T-helper 2 cell treated with Interferon-gamma antibody and Interleukin-4, amounts not matched to agents 5 μg/mL and 100 μg/mL, for 36 hours (primary cell): Measurements from ENCODE around the gene FKRP.
"Not testable (repeated sequence)": the region's sequence is repeated elsewhere in the genome, so short reads cannot be mapped to it uniquely, and the experiment has no call there.

ENCODE experiments used
- DNase-seq: peaks from one replicate; pipeline ENCODE4 v3.0.0; 2021; ENCODE audit warnings: low spot score
- H3K27ac Mint-ChIP-seq: one replicate; pipeline ENCODE4 v1.8.0; 2021; ENCODE audit warnings: mild to moderate bottlenecking, mixed read lengths
- H3K27me3 Mint-ChIP-seq: one replicate; pipeline ENCODE4 v1.8.0; 2021; ENCODE audit warnings: low read depth, mixed read lengths
- H3K36me3 Mint-ChIP-seq: one replicate; pipeline ENCODE4 v1.8.0; 2021; ENCODE audit warnings: low read depth, mixed read lengths
- H3K4me1 Mint-ChIP-seq: one replicate; pipeline ENCODE4 v1.8.0; 2021; ENCODE audit warnings: low read depth, mixed read lengths
- H3K4me3 Mint-ChIP-seq: one replicate; pipeline ENCODE4 v1.8.0; 2022; ENCODE audit warnings: mild to moderate bottlenecking, moderate library complexity, mixed read lengths
- H3K9me3 Mint-ChIP-seq: one replicate; pipeline ENCODE4 v1.8.0; 2021; ENCODE audit warnings: mixed read lengths

FKRP gene

GRCh38 chr19:46766569-46767317 is 20.9 kb downstream of the FKRP start:
- no peak overlapping the region for H3K4me3 Mint-ChIP-seq
- peak; percentile 52 for DNase-seq
- no peaks in the 10 kb centered on the region for H3K9me3 Mint-ChIP-seq
- H3K36me3 Mint-ChIP-seq = no peaks in the 10 kb centered on the region
- peaks cover 3% of the 10 kb centered on the region for H3K4me1 Mint-ChIP-seq
- H3K27ac Mint-ChIP-seq = peak overlapping the region; percentile 5
- H3K27me3 Mint-ChIP-seq = no peaks in the 10 kb centered on the region

GRCh38 chr19:46768746-46769145 is 22.9 kb downstream of the FKRP start:
- not testable (repeated sequence) for H3K4me3 Mint-ChIP-seq, H3K36me3 Mint-ChIP-seq, H3K4me1 Mint-ChIP-seq, H3K9me3 Mint-ChIP-seq, DNase-seq, H3K27ac Mint-ChIP-seq, H3K27me3 Mint-ChIP-seq

- no peak overlapping the region for H3K27ac Mint-ChIP-seq
- H3K27me3 Mint-ChIP-seq = no peaks in the 10 kb centered on the region
- H3K4me3 Mint-ChIP-seq = no peak overlapping the region
- H3K9me3 Mint-ChIP-seq = no peaks in the 10 kb centered on the region
- peaks cover 24% of the 10 kb centered on the region for H3K36me3 Mint-ChIP-seq
- DNase-seq = no peak
- H3K4me1 Mint-ChIP-seq = peaks cover 4% of the 10 kb centered on the region
Observed at GRCh38 chr19:46772170-46773017, 26.5 kb downstream of the FKRP start.

- H3K4me1 Mint-ChIP-seq = peaks cover 6% of the 10 kb centered on the region
- H3K27ac Mint-ChIP-seq = no peak overlapping the region
- DNase-seq = no peak
- no peaks in the 10 kb centered on the region for H3K9me3 Mint-ChIP-seq
- H3K4me3 Mint-ChIP-seq = no peak overlapping the region
- H3K27me3 Mint-ChIP-seq = no peaks in the 10 kb centered on the region
- peaks cover 29% of the 10 kb centered on the region for H3K36me3 Mint-ChIP-seq
Observed at GRCh38 chr19:46773018-46773399, 27.2 kb downstream of the FKRP start.

GRCh38 chr19:46775642-46776258 is 29.9 kb downstream of the FKRP start:
- Mint-ChIP-seq H3K27ac (no peak overlapping the region), H3K4me1 (peaks cover 9% of the 10 kb centered on the region), H3K27me3 (no peaks in the 10 kb centered on the region), H3K36me3 (peaks cover 44% of the 10 kb centered on the region), H3K9me3 (no peaks in the 10 kb centered on the region), H3K4me3 (no peak overlapping the region)
- DNase-seq = no peak

- Mint-ChIP-seq H3K9me3 (no peaks in the 10 kb centered on the region), H3K36me3 (peaks cover 54% of the 10 kb centered on the region), H3K4me3 (no peak overlapping the region), H3K27me3 (no peaks in the 10 kb centered on the region), H3K4me1 (peaks cover 11% of the 10 kb centered on the region), H3K27ac (peak overlapping the region; percentile 36)
- DNase-seq = no peak
Observed at GRCh38 chr19:46776927-46777911, 31.4 kb downstream of the FKRP start.

GRCh38 chr19:46777956-46778645 is 32.2 kb downstream of the FKRP start:
- Mint-ChIP-seq H3K27ac (peak overlapping the region; percentile 36), H3K4me1 (peaks cover 16% of the 10 kb centered on the region), H3K36me3 (peaks cover 62% of the 10 kb centered on the region)
- DNase-seq, H3K4me3 Mint-ChIP-seq, H3K27me3 Mint-ChIP-seq, H3K9me3 Mint-ChIP-seq: not testable (repeated sequence)

- H3K4me1 Mint-ChIP-seq = peaks cover 42% of the 10 kb centered on the region
Observed at GRCh38 chr19:46782355-46783019, 36.6 kb downstream of the FKRP start.

GRCh38 chr19:46783670-46784069 is 37.8 kb downstream of the FKRP start:
- no peaks in the 10 kb centered on the region for H3K27me3 Mint-ChIP-seq
- H3K4me1 Mint-ChIP-seq = peaks cover 40% of the 10 kb centered on the region

More at GRCh38 chr19:46782355-46783019, 36.6 kb downstream of the FKRP start:
- Mint-ChIP-seq H3K36me3 (peaks cover 75% of the 10 kb centered on the region), H3K4me3 (peak overlapping the region; percentile 92), H3K27me3 (no peaks in the 10 kb centered on the region), H3K27ac (peak overlapping the region; percentile 90), H3K9me3 (no peaks in the 10 kb centered on the region)
- no peak for DNase-seq

GRCh38 chr19:46784262-46785053 is 38.6 kb downstream of the FKRP start:
- H3K27me3 Mint-ChIP-seq = no peaks in the 10 kb centered on the region
- H3K9me3 Mint-ChIP-seq = no peaks in the 10 kb centered on the region
- H3K27ac Mint-ChIP-seq = peak overlapping the region; percentile 90
- peak; percentile 69 for DNase-seq
- H3K36me3 Mint-ChIP-seq = peaks cover 59% of the 10 kb centered on the region
- peaks cover 45% of the 10 kb centered on the region for H3K4me1 Mint-ChIP-seq
- H3K4me3 Mint-ChIP-seq = peak overlapping the region; percentile 92

More at GRCh38 chr19:46783670-46784069, 37.8 kb downstream of the FKRP start:
- DNase-seq = no peak
- Mint-ChIP-seq H3K36me3 (peaks cover 63% of the 10 kb centered on the region), H3K27ac (peak overlapping the region; percentile 90), H3K9me3 (no peaks in the 10 kb centered on the region), H3K4me3 (peak overlapping the region; percentile 92)

GRCh38 chr19:46785054-46785979 is 39.5 kb downstream of the FKRP start:
- H3K36me3 Mint-ChIP-seq = peaks cover 55% of the 10 kb centered on the region
- H3K4me3 Mint-ChIP-seq = peak overlapping the region; percentile 92
- H3K27ac Mint-ChIP-seq = peak overlapping the region; percentile 90
- peaks cover 48% of the 10 kb centered on the region for H3K4me1 Mint-ChIP-seq
- no peaks in the 10 kb centered on the region for H3K9me3 Mint-ChIP-seq
- H3K27me3 Mint-ChIP-seq = no peaks in the 10 kb centered on the region
- DNase-seq = no peak
